ENCODE measurements around the gene AKAP5.
A peak's percentile ranks its signal among the peaks of the same experiment; 100 is the strongest.
"Not testable (repeated sequence)": the region's sequence is repeated elsewhere in the genome, so short reads cannot be mapped to it uniquely, and the experiment has no call there.

Gene AKAP5

DNA sequence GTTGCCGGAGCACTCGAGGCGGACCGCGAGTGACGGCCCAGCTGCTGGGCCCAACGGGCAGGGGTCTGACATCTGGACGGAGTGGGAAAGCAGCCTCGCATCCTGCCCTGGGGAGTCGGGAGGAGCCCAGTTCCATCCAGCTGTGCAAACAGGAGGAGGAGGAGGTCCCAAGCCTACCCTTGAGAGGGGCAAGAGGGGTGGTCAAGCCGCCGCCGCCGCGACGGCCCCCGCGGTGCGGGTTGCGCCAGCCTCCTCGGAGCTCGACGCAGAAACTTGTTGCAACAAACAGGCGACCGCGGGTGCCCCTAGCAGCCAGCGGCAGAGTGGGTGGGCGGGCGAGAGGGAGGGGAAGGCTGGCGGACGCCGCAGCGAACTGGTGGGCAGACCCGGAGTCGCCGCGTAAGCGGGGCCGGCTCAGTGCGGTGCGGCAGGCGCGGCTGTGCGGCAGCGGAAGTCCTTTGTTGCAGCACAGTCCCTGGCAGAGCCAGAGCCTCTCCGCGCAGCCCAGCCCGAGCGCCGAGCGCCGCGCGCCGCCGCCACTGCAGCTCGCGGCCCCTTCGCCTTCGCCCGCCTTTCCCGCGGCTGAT is 39.1 kb downstream of the AKAP5 start, which contains the start of gene ZBTB1:
Gene ZBTB1, plus strand, starts transcription at position 461 of the 587 bp plus-strand sequence. CDS start 16,735 bp downstream, outside the sequence.
- peak; percentile 87 for DNase-seq

DNA sequence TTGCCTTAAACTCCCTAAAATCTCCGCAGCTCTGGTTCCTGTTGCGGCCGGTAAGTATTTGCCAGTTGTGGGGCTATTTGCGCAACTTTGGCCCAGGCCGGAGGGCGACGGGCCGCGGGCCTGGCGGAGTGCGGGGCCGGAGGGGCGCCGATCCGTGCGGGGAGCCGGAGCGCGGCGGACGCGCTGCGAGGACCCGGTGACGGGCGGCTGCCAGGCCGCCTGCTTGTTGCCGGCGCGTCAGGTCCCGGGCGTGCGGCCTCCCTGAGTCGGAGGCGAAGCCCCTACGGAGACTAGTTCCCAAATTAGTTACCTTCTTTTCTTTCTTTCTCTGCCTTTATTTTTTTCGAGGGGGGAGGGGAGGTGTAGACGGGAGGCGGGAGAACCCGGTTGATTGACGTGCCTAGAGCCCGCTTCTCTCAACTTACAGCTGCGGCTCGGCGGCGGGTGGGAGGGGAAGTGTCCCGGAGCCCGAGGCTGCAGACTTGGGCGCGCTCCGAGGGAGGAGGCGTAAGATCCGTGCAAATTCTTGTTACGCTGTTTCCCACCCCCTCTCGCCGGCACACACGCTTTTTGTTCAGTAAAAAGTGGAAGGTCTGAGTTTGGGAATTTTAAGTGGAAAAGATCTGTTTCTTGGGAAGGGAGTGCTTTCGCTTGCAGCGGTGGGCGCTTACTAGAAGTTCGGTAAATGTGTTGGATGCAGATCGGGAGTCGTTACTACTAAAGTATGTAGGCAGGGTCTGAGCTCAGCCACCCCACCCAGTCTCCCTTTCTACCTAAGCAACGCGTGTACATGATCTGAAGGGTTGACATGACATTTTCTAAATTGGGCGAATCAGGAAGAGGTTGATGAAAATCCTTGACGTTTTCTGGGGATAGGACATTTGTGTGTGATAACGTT is 39.8 kb downstream of the AKAP5 start:
- peak; percentile 77 for DNase-seq

DNA sequence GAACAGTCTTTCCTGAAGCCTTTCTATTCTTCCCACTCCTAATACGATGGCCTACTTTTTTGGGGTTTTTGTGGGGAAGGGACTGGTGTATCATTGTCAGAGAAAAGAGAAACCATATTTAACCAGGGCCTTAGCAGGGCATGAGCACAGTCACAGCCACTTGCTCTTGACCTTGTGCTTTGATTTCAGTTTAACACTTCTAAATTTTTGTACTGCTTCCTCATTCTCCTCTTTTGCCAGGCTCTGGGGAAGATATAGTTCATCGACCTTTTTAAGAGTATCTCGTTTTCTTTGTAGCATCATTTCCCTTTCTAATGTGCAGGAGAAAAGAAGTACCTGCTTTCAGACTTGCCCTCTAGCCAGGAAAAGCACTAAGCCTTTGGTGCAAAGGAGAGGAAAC is 41.4 kb downstream of the AKAP5 start:
- DNase-seq: no peak

DNA sequence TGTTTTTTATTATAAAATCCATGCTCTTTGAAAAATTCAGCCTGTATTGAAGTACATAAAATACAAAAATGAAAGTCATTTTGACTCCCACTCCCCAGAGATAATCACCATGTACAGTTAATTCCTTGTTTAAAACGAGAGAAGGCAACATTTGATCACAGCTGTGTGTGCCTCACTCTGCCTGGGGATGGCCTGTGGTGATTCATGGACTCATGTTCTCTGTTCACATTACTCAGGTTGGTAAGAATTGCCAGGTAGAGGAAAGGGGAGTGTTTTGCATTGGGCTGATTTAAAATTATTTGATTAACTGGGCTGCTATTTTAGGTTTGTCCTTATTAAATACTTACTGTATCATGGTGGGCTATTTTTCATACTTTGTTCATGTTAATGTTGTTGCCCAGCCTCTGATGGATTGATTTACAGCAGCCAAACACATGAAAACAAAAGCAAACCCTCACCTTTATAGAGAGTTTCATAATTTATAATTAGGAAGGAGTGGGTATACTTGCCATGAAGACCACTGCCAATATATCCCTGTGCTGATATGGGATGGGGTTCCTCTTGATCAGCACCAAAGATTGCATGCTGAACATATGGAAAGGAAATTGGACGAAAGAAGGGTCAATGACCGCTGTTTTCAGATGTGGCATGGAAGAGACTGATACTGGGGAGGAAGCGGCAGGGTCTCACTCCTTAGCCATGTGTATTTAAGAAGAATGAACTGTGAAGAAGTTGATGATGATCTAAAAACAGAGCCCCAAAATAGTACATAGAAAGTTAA is 42.3 kb downstream of the AKAP5 start:
- peak; percentile 6 for DNase-seq

DNA sequence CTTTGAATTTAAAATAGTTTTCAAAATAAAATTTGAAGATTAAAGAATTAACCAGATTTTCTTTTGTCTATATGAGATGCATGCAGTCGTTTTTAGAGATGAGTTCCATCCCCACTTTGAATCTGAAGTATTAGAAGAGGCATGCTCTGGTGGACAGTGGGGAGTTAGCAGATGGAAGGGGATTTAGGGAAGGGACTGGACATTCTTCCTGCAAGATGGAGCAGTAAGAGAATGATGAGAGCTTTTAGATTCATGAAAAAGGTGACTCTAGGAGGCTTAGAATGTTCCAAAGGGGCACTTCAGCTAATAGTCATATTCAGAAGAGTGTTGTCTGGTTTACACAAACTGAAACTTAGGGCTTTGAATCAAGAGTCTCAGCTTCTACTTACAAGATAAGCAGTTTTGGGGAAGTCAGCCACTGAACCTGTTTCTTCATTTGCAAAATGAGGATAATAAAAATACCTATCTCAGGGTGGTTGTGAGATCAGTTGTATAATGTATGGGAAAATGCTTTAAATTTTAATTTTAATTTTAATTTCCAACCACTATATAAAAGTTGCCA is 43.0 kb downstream of the AKAP5 start:
- DNase-seq: no peak

DNA sequence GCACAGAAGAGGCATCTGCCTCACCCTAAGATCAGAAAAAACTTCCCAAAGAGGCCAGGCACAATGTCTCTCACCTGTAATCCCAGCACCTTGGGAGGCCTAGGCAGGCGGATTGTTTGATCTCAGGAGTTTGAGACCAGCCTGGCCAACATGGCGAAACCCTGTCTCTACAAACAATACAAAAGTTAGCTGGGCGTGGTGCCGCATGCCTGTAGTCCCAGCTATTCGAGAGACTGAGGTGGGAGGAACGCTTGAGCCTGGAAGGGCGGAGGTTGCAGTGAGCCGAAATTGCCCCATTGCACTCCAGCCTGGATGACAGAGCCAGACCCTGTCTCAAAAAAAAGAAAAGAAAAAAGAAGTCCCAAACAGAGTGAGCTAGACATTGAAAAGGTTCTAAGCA is 43.7 kb downstream of the AKAP5 start:
- no peak for DNase-seq

DNA sequence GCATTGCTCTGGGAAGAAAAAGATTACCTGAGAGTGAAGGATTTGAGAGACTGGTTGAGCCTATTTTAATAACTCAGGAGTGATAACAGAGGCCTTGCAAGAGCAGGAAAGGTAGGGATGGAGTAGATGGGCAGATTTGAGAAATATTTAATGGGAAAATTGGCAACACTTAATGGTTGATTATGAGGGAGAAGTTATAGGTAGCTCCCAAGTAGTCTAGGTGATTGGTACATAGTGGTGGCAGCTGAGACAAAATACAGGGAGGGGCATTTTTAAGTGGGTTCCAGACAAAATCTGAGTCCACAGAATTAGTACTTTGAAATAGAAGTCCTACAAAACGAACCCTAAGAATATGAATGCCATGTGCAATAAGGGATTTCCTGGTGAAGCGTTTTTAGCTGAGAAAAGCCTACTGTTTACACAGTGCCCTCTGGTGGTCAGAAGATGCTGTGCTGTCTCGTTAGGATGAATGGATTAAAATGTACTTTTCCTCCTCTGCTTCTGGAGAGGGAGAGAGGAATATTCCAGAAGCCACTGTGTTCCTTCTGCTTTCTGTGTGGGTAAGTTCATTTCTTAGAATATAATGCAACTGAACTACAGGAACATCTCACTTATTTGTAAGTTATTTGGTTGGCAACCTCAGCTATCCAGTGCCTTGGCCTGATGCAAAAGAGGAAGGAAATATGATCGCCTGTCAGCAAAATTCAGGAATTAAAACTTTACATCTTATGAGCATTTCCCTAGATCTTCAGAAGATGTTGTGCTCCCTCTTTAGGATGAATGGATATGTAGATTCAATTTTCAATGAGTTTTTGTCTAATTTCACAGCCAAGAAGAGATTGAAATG is 45.7 kb downstream of the AKAP5 start:
- DNase-seq: peak; percentile 65

DNA sequence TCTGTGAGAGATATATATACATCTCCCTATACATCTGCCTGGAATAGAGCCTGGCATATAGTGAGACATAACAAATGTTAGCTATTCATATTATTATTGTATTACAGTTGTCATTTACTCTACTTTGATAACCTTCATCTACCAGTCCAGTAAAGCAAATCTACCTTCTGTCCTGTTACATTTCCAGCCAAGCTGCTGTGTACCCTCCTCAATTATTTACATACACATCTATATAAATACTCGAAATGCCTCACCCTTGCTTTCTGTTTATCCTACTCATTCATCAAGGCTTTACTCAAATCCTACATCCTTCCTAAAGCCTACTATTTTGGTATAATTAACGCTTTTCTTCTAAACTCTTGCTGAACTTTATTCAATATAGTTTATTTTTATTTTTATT is 48.0 kb downstream of the AKAP5 start:
- DNase-seq: no peak

DNA sequence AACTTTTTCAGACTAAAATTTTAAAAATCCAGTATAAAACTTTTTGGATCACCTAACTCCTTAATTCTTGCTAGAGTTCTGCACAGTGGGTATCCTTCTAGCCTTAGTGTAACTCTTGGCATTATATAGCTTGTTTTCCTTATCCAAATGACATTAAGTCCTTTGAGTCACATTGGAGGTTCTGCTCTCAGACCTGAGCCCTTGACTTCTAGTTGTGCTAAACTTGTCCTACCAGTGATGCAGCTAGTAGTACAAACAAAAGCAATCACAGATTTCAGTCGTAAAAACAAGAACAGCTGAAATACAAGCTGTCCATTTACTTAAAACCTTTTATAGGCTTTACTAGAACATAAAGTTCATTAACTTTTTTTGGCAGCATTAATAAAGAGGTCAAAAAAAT is 49.8 kb downstream of the AKAP5 start:
- DNase-seq: no peak

DNA sequence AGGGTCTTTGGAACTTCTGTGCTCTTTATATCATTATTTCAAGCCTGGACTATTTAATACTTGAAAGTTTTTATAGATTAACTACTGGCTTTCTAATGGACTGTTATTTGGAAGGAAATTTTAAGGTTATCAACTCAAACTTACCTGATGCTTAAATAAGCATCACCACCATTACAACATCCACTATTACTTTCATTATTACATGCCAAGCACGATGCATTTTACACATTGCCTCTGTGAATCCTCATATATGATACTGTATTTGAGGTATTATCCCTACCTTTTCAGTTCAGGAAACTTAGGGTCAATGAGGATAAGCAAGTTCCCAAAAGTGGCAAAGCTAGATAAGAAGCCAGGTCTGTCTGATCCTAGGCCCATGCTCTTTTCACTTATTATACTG is 51.7 kb downstream of the AKAP5 start:
- no peak for DNase-seq

DNA sequence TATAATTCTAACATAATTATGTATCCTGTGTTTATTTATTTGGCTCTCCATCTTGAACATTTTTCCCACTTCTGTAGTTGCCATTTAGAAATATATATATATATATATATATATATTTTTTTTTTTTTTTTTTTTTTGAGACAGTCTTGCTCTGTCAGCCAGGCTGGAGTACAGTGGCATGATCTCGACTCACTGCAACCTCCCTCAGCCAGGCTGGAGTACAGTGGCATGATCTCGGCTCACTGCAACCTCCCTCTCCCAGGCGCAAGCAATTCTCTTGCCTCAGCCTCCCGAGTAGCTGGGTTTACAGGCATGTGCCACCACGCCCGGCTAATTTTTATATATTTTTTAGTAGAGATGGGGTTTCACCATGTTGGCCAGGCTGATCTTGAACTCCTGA is 52.4 kb downstream of the AKAP5 start:
- DNase-seq: not testable (repeated sequence)

DNA sequence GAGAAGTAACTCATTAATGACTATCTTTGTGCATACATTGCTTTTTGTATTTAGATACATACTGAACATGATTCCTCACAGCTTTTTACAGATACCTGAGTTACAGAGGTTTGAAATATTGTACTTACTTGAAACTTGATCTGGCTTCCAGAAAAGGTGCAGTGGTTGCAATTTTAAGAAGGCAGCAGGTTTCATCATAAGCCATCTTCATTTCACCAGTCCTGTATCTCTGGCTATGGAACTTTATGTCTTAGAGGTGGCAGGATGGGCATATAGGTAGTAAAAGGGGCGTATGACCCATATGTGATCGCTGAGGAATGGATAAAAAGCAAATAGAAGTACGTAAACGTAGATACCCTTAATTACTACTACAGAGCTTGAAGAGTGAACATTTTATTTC is 52.9 kb downstream of the AKAP5 start:
- no peak for DNase-seq

DNA sequence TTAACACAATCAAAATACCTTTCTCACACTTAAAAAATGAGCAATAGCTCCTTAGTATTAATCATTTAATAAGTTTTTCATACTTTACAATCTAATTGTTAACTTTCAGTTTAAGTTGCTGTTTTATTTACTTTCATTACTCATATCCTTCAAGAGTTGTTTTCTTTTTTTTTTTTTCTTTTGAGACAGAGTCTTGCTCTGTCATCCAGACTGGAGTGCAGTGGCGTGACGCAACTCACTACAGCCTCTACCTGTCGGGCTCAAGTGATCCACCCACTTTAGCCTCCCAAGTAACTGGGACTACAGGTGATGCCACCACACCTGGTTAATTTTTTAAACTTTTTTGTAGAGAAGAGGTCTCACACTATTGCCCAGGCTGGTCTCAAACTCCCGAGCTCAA is 55.4 kb downstream of the AKAP5 start:
- DNase-seq: no peak

DNA sequence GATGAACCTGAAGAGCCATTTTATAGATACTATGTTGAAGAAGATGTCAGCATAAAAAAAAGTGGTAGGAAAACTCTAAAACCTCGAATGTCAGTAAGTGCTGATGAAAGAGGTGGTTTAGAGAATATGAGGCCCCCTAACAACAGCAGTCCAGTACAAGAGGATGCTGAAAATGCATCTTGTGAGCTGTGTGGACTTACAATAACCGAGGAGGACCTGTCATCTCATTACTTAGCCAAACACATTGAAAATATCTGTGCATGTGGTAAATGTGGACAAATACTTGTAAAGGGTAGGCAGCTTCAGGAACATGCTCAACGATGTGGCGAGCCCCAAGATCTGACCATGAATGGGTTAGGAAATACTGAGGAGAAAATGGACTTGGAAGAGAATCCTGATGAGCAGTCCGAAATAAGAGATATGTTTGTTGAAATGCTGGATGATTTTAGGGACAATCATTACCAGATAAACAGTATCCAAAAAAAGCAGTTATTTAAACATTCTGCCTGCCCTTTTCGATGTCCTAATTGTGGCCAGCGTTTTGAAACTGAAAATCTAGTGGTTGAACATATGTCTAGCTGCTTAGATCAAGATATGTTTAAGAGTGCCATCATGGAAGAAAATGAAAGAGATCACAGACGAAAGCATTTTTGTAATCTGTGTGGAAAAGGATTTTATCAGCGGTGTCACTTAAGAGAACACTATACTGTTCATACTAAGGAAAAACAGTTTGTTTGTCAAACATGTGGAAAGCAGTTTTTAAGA is 57.5 kb downstream of the AKAP5 start:
- no peak for DNase-seq
